MM.1S (cell line): Measurements from ENCODE around the gene TRH.

ENCODE experiments used
- DNase-seq: peaks from one replicate; pipeline ENCODE4 v3.0.0-alpha.2; 2015
- H2AFZ ChIP-seq: fragments of 300-600 bp; sonication (generic); 2 replicates; pipeline ENCODE4 v1.6.0; 2016; ENCODE audit warnings: antibody characterized with exemption, low read length
- H3F3A ChIP-seq: fragments of 300-600 bp; sonication (generic); 2 replicates; pipeline ENCODE4 v1.6.1; 2016; ENCODE audit warnings: mild to moderate bottlenecking, antibody characterized with exemption, low read length, moderate library complexity, mixed read lengths; ENCODE audit not compliant: insufficient read depth
- H3K27ac ChIP-seq: fragments of 300-600 bp; sonication (generic); 2 replicates; pipeline ENCODE4 v1.5.1; 2016; ENCODE audit warnings: mild to moderate bottlenecking, low read length
- H3K27me3 ChIP-seq: fragments of 300-600 bp; sonication (generic); replicated peaks from 2 replicates; pipeline ENCODE4 v1.6.0; 2016; ENCODE audit warnings: low read length; ENCODE audit not compliant: insufficient read depth
- H3K36me3 ChIP-seq: fragments of 300-600 bp; sonication (generic); replicated peaks from 2 replicates; pipeline ENCODE4 v1.6.1; 2016; ENCODE audit warnings: mild to moderate bottlenecking, low read length, mixed read lengths; ENCODE audit not compliant: insufficient read depth
- H3K4me1 ChIP-seq: fragments of 300-600 bp; sonication (generic); 2 replicates; pipeline ENCODE4 v1.6.1; 2016; ENCODE audit warnings: low read length, mixed read lengths
- H3K4me2 ChIP-seq: fragments of 300-600 bp; sonication (generic); 2 replicates; pipeline ENCODE4 v1.6.0; 2016; ENCODE audit warnings: low read depth, low read length
- H3K4me3 ChIP-seq: fragments of 300-600 bp; sonication (generic); 2 replicates; pipeline ENCODE4 v1.5.1; 2016; ENCODE audit warnings: low read length, mixed read lengths
- H3K79me2 ChIP-seq: fragments of 300-600 bp; sonication (generic); 2 replicates; pipeline ENCODE4 v1.6.1; 2016; ENCODE audit warnings: mixed run types, low read length, mixed read lengths
- H3K9ac ChIP-seq: fragments of 300-600 bp; sonication (generic); 2 replicates; pipeline ENCODE4 v1.6.1; 2016; ENCODE audit warnings: low read length, mixed read lengths
- H3K9me2 ChIP-seq: fragments of 300-600 bp; sonication (generic); replicated peaks from 2 replicates; pipeline ENCODE4 v1.6.1; 2016; ENCODE audit warnings: mild to moderate bottlenecking, low read length, mixed read lengths; ENCODE audit not compliant: insufficient read depth
- H3K9me3 ChIP-seq: fragments of 300-600 bp; sonication (generic); replicated peaks from 2 replicates; pipeline ENCODE4 v1.6.1; 2016; ENCODE audit warnings: mild to moderate bottlenecking, low read length, mixed read lengths; ENCODE audit not compliant: insufficient read depth
- H4K20me1 ChIP-seq: fragments of 300-600 bp; sonication (generic); 2 replicates; pipeline ENCODE4 v1.6.1; 2016; ENCODE audit warnings: mild to moderate bottlenecking, low read length, moderate library complexity, mixed read lengths; ENCODE audit not compliant: insufficient read depth
- EZH2 ChIP-seq: fragments of 300-600 bp; sonication (generic); optimal IDR thresholded peaks from 2 replicates; pipeline ENCODE3; 2017; ENCODE audit warnings: low read depth, mild to moderate bottlenecking, antibody characterized with exemption, low read length, mixed read lengths
- EZH2phosphoT487 ChIP-seq: fragments of 300-600 bp; sonication (generic); IDR thresholded peaks from 2 replicates; pipeline ENCODE4 v1.6.1; 2018; ENCODE audit warnings: antibody characterized with exemption, low read length
- TF ChIP-seq, protein P1 (sequence below): fragments of 300-600 bp; sonication (generic); IDR thresholded peaks from 2 replicates; pipeline ENCODE4 v1.5.1; 2016; ENCODE audit warnings: antibody characterized with exemption, low read length, mixed read lengths

TRH gene

GRCh38 chr3:129934234-129935123, 40.0 kb upstream of the TRH start:
- no peak overlapping the region for H3K27ac ChIP-seq
- TF ChIP-seq EZH2phosphoT487 (no peak), EZH2 (no peak)
- TF ChIP-seq, protein P1, sequence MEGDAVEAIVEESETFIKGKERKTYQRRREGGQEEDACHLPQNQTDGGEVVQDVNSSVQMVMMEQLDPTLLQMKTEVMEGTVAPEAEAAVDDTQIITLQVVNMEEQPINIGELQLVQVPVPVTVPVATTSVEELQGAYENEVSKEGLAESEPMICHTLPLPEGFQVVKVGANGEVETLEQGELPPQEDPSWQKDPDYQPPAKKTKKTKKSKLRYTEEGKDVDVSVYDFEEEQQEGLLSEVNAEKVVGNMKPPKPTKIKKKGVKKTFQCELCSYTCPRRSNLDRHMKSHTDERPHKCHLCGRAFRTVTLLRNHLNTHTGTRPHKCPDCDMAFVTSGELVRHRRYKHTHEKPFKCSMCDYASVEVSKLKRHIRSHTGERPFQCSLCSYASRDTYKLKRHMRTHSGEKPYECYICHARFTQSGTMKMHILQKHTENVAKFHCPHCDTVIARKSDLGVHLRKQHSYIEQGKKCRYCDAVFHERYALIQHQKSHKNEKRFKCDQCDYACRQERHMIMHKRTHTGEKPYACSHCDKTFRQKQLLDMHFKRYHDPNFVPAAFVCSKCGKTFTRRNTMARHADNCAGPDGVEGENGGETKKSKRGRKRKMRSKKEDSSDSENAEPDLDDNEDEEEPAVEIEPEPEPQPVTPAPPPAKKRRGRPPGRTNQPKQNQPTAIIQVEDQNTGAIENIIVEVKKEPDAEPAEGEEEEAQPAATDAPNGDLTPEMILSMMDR = peak; percentile 92
- H3K9me2 ChIP-seq = no peaks in the 10 kb centered on the region
- H4K20me1 ChIP-seq = no peaks in the 10 kb centered on the region
- H3K4me3 ChIP-seq = no peak overlapping the region; the same call in 1 of the 2 replicates
- H3F3A ChIP-seq = no peaks in the 10 kb centered on the region
- no peaks in the 10 kb centered on the region for H3K9me3 ChIP-seq
- peak; percentile 8 for DNase-seq
- H2AFZ ChIP-seq = peak overlapping the region; percentile 11; the same call in 1 of the 2 replicates
- no peak overlapping the region for H3K9ac ChIP-seq
- no peaks in the 10 kb centered on the region for H3K27me3 ChIP-seq
- peak overlapping the region; percentile 37; the same call in 1 of the 2 replicates for H3K4me2 ChIP-seq
- no peaks in the 10 kb centered on the region for H3K36me3 ChIP-seq
- H3K79me2 ChIP-seq = no peaks in the 10 kb centered on the region
- H3K4me1 ChIP-seq = no peaks in the 10 kb centered on the region

DNA sequence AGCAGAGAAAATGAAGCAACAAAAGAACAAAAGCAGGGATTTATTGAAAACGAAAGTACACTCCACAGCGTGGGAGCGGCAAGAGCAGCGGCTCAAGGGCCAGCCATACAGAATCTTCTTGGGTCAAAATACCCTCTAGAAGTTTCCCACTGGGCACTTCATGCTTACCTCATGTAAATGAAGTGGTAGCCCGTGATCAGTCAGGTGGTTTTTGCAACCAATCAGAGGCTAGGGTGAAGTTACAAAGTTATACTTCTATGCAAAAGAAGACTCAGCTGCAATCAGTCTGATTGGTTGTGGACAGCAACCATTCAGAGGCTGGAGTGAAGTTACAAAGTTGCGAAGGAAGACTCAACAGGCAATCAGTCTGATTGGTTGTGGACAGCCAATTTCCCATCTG, 37.8 kb upstream of the TRH start:
- H3K27me3 ChIP-seq = no peaks in the 10 kb centered on the region
- H3K27ac ChIP-seq = no peak overlapping the region
- no peaks in the 10 kb centered on the region for H3K9me2 ChIP-seq
- H2AFZ ChIP-seq = peak overlapping the region; percentile 64
- no peaks in the 10 kb centered on the region for H3K79me2 ChIP-seq
- peak; percentile 76 for DNase-seq
- H3K4me2 ChIP-seq = peak overlapping the region; percentile 49; the same call in 1 of the 2 replicates
- H3K4me3 ChIP-seq = peak overlapping the region; percentile 37; the same call in 1 of the 2 replicates
- H4K20me1 ChIP-seq = no peaks in the 10 kb centered on the region
- no peaks in the 10 kb centered on the region for H3K36me3 ChIP-seq
- H3K9ac ChIP-seq = no peak overlapping the region
- TF ChIP-seq, protein P1 = no peak
- TF ChIP-seq EZH2phosphoT487 (no peak), EZH2 (no peak)
- H3F3A ChIP-seq = no peaks in the 10 kb centered on the region
- H3K4me1 ChIP-seq = no peaks in the 10 kb centered on the region
- H3K9me3 ChIP-seq = no peaks in the 10 kb centered on the region

DNA sequence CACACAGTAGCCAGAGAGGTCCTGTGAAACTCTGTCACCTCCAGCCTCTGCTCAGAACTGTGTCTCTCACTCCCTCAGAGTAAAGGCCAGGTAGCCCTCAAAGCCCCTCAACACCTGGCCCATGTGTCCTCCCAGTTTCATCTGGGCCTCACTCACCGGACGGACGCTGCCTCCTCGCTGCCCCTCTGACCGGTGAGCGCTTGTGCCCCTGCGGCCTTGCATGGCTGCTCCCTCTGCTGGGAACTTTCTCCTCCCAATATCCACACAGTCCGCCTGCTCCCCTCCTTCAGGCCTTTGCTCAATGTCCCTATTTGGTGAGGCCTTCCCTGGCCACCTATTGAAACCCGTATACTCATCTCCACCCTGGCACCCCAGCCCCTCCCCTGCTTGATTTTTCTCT, 36.8 kb upstream of the TRH start:
- H3K9ac ChIP-seq = no peak overlapping the region
- no peak overlapping the region for H3K4me3 ChIP-seq
- no peaks in the 10 kb centered on the region for H3F3A ChIP-seq
- no peaks in the 10 kb centered on the region for H3K27me3 ChIP-seq
- H3K4me1 ChIP-seq = no peaks in the 10 kb centered on the region
- H3K9me3 ChIP-seq = no peaks in the 10 kb centered on the region
- TF ChIP-seq, protein P1 = no peak
- TF ChIP-seq EZH2 = no peak
- TF ChIP-seq EZH2phosphoT487 = no peak
- no peak overlapping the region for H3K4me2 ChIP-seq
- H2AFZ ChIP-seq = no peak overlapping the region
- no peaks in the 10 kb centered on the region for H3K36me3 ChIP-seq
- no peaks in the 10 kb centered on the region for H3K79me2 ChIP-seq
- no peaks in the 10 kb centered on the region for H3K9me2 ChIP-seq
- no peak overlapping the region for H3K27ac ChIP-seq
- H4K20me1 ChIP-seq = no peaks in the 10 kb centered on the region
- no peak for DNase-seq
